ENCODE results near the gene GATD1. TPM values are rescaled to one million over a fixed set of nuclear protein-coding genes. Genes with fewer than 3 reads are reported as not detected.

The GATD1 gene
- total RNA-seq, 1 donor from 2014 or later, result 17.4 TPM

GRCh38 chr11:724049-724777 is 53.1 kb downstream of the GATD1 start:
- no peak for DNase-seq
- intact Hi-C loops (cut with DNase I), result loop anchor here (10.0 kb wide), 2 partner anchors 59 to 169 kb away; no protein-coding TSS in a partner anchor
- ATAC-seq (ENCODE audit: poor library complexity), result no peak

GRCh38 chr11:723120-723883 is 54.0 kb downstream of the GATD1 start:
- DNase-seq (no peak), ATAC-seq (ENCODE audit: poor library complexity) (no peak)
- intact Hi-C loops (cut with DNase I), result loop anchor here (10.0 kb wide), 2 partner anchors 59 to 169 kb away; no protein-coding TSS in a partner anchor

- intact Hi-C loops (cut with DNase I), result loop anchor here (10.0 kb wide), 2 partner anchors 58 to 168 kb away; no protein-coding TSS in a partner anchor
These were observed 54.9 kb downstream of the GATD1 start for GRCh38 chr11:722346-722811.

GRCh38 chr11:721741-722345 is 55.4 kb downstream of the GATD1 start:
- ATAC-seq (ENCODE audit: poor library complexity) (no peak), DNase-seq (peak; percentile 68)
- intact Hi-C loops (cut with DNase I), result loop anchor here (10.0 kb wide), 2 partner anchors 57 to 167 kb away; no protein-coding TSS in a partner anchor

More at GRCh38 chr11:722346-722811, 54.9 kb downstream of the GATD1 start:
- DNase-seq (no peak), ATAC-seq (ENCODE audit: poor library complexity) (no peak)

GRCh38 chr11:721247-721740 is 56.0 kb downstream of the GATD1 start:
- no peak for ATAC-seq (ENCODE audit: poor library complexity)
- intact Hi-C loops (cut with DNase I), result loop anchor here (10.0 kb wide), 2 partner anchors 56 to 166 kb away; no protein-coding TSS in a partner anchor
- DNase-seq, result no peak

- ATAC-seq (ENCODE audit: poor library complexity) (peak; percentile 44), DNase-seq (no peak)
- intact Hi-C loops (cut with DNase I), result loop anchor here (10.0 kb wide), 2 partner anchors 56 to 166 kb away; no protein-coding TSS in a partner anchor
These were observed 56.5 kb downstream of the GATD1 start for GRCh38 chr11:720642-721246.

- ATAC-seq (ENCODE audit: poor library complexity) (no peak), DNase-seq (no peak)
- intact Hi-C loops (cut with DNase I), result loop anchor here (10.0 kb wide), 2 partner anchors 55 to 165 kb away; no protein-coding TSS in a partner anchor
These were observed 57.2 kb downstream of the GATD1 start for GRCh38 chr11:720017-720641.

GRCh38 chr11:719214-720016 is 57.9 kb downstream of the GATD1 start:
- DNase-seq, result no peak
- intact Hi-C loops (cut with DNase I), result loop anchor here (10.0 kb wide), 2 partner anchors 55 to 165 kb away; no protein-coding TSS in a partner anchor
- ATAC-seq (ENCODE audit: poor library complexity), result no peak

Other genes starting within 250 kb of the GATD1 start
- gene HRAS, start 241.9 kb downstream of the GATD1 start, total RNA-seq, result 60.5 TPM
- gene LRRC56, start 240.0 kb downstream of the GATD1 start, total RNA-seq, result 0.13 TPM
- gene LMNTD2, start 216.7 kb downstream of the GATD1 start, total RNA-seq, result 0.22 TPM
- 4.4 TPM for gene RASSF7, start 216.5 kb downstream of the GATD1 start, total RNA-seq
- 16.5 TPM for gene PHRF1, start 201.0 kb downstream of the GATD1 start, total RNA-seq
- 7.5 TPM for gene IRF7, start 161.5 kb downstream of the GATD1 start, total RNA-seq
- not detected for gene CDHR5, start 152.5 kb downstream of the GATD1 start, total RNA-seq
- gene SCT, start 150.3 kb downstream of the GATD1 start, total RNA-seq, result not detected
- not detected for gene DRD4, start 140.2 kb downstream of the GATD1 start, total RNA-seq
- gene DEAF1, start 82.3 kb downstream of the GATD1 start, total RNA-seq, result 22.1 TPM
- gene TMEM80, start 81.7 kb downstream of the GATD1 start, total RNA-seq, result 9.1 TPM
- gene EPS8L2, start 71.3 kb downstream of the GATD1 start, total RNA-seq, result 3.2 TPM
- gene TALDO1, start 30.0 kb downstream of the GATD1 start, total RNA-seq, result 90.1 TPM
- gene CEND1, start 12.6 kb upstream of the GATD1 start, total RNA-seq, result 0.19 TPM
- gene SLC25A22, start 20.8 kb upstream of the GATD1 start, total RNA-seq, result 3.4 TPM
- gene PIDD1, start 27.7 kb upstream of the GATD1 start, total RNA-seq, result 7.3 TPM
- 982 TPM for gene RPLP2, start 32.5 kb upstream of the GATD1 start, total RNA-seq
- gene PNPLA2, start 41.4 kb upstream of the GATD1 start, total RNA-seq, result 346 TPM
- gene CRACR2B, start 50.4 kb upstream of the GATD1 start, total RNA-seq, result 18.9 TPM
- gene CD151, start 55.5 kb upstream of the GATD1 start, total RNA-seq, result 405 TPM
- gene POLR2L, start 65.0 kb upstream of the GATD1 start, total RNA-seq, result 267 TPM
- 40.5 TPM for gene TSPAN4, start 65.4 kb upstream of the GATD1 start, total RNA-seq
- gene CHID1, start 133.3 kb upstream of the GATD1 start, total RNA-seq, result 48.3 TPM
- gene AP2A2, start 148.4 kb upstream of the GATD1 start, total RNA-seq, result 53.5 TPM

Measured in Right ventricle myocardium superior (tissue), 1 donor.